Right cardiac atrium (tissue), 5 donors: Measurements from ENCODE around the gene SLC9A9. TPM values are rescaled to one million over a fixed set of nuclear protein-coding genes. Genes with fewer than 3 reads are reported as not detected.
"Not testable (repeated sequence)": the region's sequence is repeated elsewhere in the genome, so short reads cannot be mapped to it uniquely, and the experiment has no call there.

Source experiments
- ATAC-seq, 2 donors: fragments of 200-7000 bp; cut with Tn5 transposase; one replicate each; pipeline versions ENCODE4 v1.8.0 to v1.9.1; 2020; ENCODE audit warnings: moderate library complexity in 2 of 2, mild to moderate bottlenecking in 1 of 2
- DNase-seq, 3 donors: peaks; one replicate each; pipeline ENCODE4 v3.0.0-alpha.2; 2020
- H3K27ac ChIP-seq: one replicate; pipeline ENCODE4 v1.5.1; 2013; ENCODE audit warnings: mild to moderate bottlenecking, low read length, control low read depth, moderate library complexity
- H3K27me3 ChIP-seq: one replicate; pipeline ENCODE4 v1.6.1; 2013; ENCODE audit not compliant: control insufficient read depth, insufficient read depth
- H3K4me1 ChIP-seq: one replicate; pipeline ENCODE4 v1.6.1; 2013; ENCODE audit warnings: low read length; ENCODE audit not compliant: control insufficient read depth, insufficient read depth
- H3K4me3 ChIP-seq: one replicate; pipeline ENCODE4 v1.5.1; 2013; ENCODE audit warnings: low read length, control low read depth
- H3K9me3 ChIP-seq: one replicate; pipeline ENCODE4 v1.6.1; 2013; ENCODE audit warnings: low read length; ENCODE audit not compliant: control insufficient read depth
- WGBS: extraction: QIAGEN DNeasy Blood & Tissue Kit; methylation state at CpG from one replicate; pipeline ENCODE4 v1.1.7; 2013; 5-methylcytosine and 5-hydroxymethylcytosine counted together
- intact Hi-C, 4 donors: fragments of 100-400 bp; cut with DNase I; formaldehyde crosslinking; loops; one replicate each; pipeline versions ENCODE4 v1.11.0 to v1.14.0; 2022 to 2023
- polyA plus RNA-seq: library from polyadenylated mRNA; stranded (reverse); fragments of 200-250 nt; gene quantifications from one replicate; pipeline ENCODE4 v1.2.3, GENCODE V29; 2013
- total RNA-seq, 4 donors: library from RNA; stranded (reverse); fragmentation: NEBNext Ultra II Directional; extraction: Animal tissue kit (Norgen Biotek cat#: 25700); gene quantifications; one replicate each; pipeline ENCODE4 v1.2.1, GENCODE V29; 2021
- donor health status: healthy with polysubstance abuse.
- donor health status: DM: no; HTN: yes; CAD: no.
- donor health status: DM: no; HTN: no; CAD: no.
- donor health status: DM: no; HTN: yes; CAD: no; lungs with severe emphysema.
- donor health status: DM: yes; HTN: yes; CAD: no.

Gene SLC9A9
- total and polyA plus RNA-seq, 5 donors, result 3.6 to 14.9 (median 9.2) TPM

- DNase-seq, result no peak
- H3K27me3 ChIP-seq, result no peaks in the 10 kb centered on the region
- H3K4me3 ChIP-seq, result no peak overlapping the region
- ATAC-seq, result no peak
- WGBS, result 92% methylated on average over 2 of the region's 2 CpGs
- no peak overlapping the region for H3K27ac ChIP-seq
- peaks cover 3% of the 10 kb centered on the region for H3K4me1 ChIP-seq
- no peaks in the 10 kb centered on the region for H3K9me3 ChIP-seq
- intact Hi-C loops, result no loop called here
Observed at GRCh38 chr3:143810166-143810952, 37.9 kb downstream of the SLC9A9 start.

GRCh38 chr3:143809121-143809621 lies 39.1 kb downstream of the SLC9A9 start:
- Histone ChIP-seq H3K4me1 (peaks cover 3% of the 10 kb centered on the region), H3K9me3 (no peaks in the 10 kb centered on the region), H3K27ac (no peak overlapping the region), H3K27me3 (no peaks in the 10 kb centered on the region), H3K4me3 (no peak overlapping the region)
- WGBS, result 49% methylated on average over 3 of the region's 3 CpGs
- ATAC-seq, result peak; percentile 43 to 85
- DNase-seq, result peak in 1 of 3 donors; percentile 60
- intact Hi-C loops, result no loop called here

GRCh38 chr3:143808030-143808429 lies 40.2 kb downstream of the SLC9A9 start:
- peaks cover 3% of the 10 kb centered on the region for H3K4me1 ChIP-seq
- DNase-seq (no peak), ATAC-seq (no peak)
- H3K27ac ChIP-seq, result no peak overlapping the region
- H3K4me3 ChIP-seq, result no peak overlapping the region
- no peaks in the 10 kb centered on the region for H3K27me3 ChIP-seq
- 67% methylated on average over 2 of the region's 2 CpGs for WGBS
- intact Hi-C loops, result no loop called here
- H3K9me3 ChIP-seq, result no peaks in the 10 kb centered on the region

GRCh38 chr3:143806038-143806437 lies 42.2 kb downstream of the SLC9A9 start:
- 87% methylated on average over 4 of the region's 4 CpGs for WGBS
- intact Hi-C loops, result no loop called here
- Histone ChIP-seq H3K4me3 (no peak overlapping the region), H3K4me1 (peaks cover 1% of the 10 kb centered on the region), H3K27me3 (no peaks in the 10 kb centered on the region), H3K27ac (no peak overlapping the region), H3K9me3 (no peaks in the 10 kb centered on the region)
- no peak for ATAC-seq
- no peak for DNase-seq

GRCh38 chr3:143805476-143805875 lies 42.8 kb downstream of the SLC9A9 start:
- H3K27me3 ChIP-seq, H3K4me1 ChIP-seq, H3K4me3 ChIP-seq, ATAC-seq, H3K27ac ChIP-seq, DNase-seq, H3K9me3 ChIP-seq, intact Hi-C loops: not testable (repeated sequence)
- WGBS, result 95% methylated on average over 7 of the region's 7 CpGs

GRCh38 chr3:143801046-143801445 lies 47.2 kb downstream of the SLC9A9 start:
- 86% methylated on average over 5 of the region's 5 CpGs for WGBS
- H3K27ac ChIP-seq, H3K27me3 ChIP-seq, H3K4me1 ChIP-seq, H3K4me3 ChIP-seq, DNase-seq, ATAC-seq, H3K9me3 ChIP-seq, intact Hi-C loops: not testable (repeated sequence)

- H3K27ac ChIP-seq, DNase-seq, H3K4me3 ChIP-seq, intact Hi-C loops, H3K4me1 ChIP-seq, H3K9me3 ChIP-seq, ATAC-seq, H3K27me3 ChIP-seq: not testable (repeated sequence)
- WGBS, result 94% methylated on average over 7 of the region's 7 CpGs
Observed at GRCh38 chr3:143798151-143798550, 50.1 kb downstream of the SLC9A9 start.

- Histone ChIP-seq H3K4me3 (no peak overlapping the region), H3K27ac (no peak overlapping the region), H3K27me3 (no peaks in the 10 kb centered on the region), H3K4me1 (no peaks in the 10 kb centered on the region), H3K9me3 (no peaks in the 10 kb centered on the region)
- WGBS, result 71% methylated on average over 2 of the region's 2 CpGs
- ATAC-seq (peak in 1 of 2 donors; percentile 52), DNase-seq (peak in 1 of 3 donors; percentile 47)
- intact Hi-C loops, result no loop called here
Observed at GRCh38 chr3:143795874-143796273, 52.4 kb downstream of the SLC9A9 start.

GRCh38 chr3:143794793-143795462 lies 53.3 kb downstream of the SLC9A9 start:
- H3K4me1 ChIP-seq, result no peaks in the 10 kb centered on the region
- no peak overlapping the region for H3K4me3 ChIP-seq
- ATAC-seq (no peak), DNase-seq (no peak)
- intact Hi-C loops, result no loop called here
- 86% methylated on average over 6 of the region's 6 CpGs for WGBS
- H3K9me3 ChIP-seq, result no peaks in the 10 kb centered on the region
- H3K27ac ChIP-seq, result no peak overlapping the region
- no peaks in the 10 kb centered on the region for H3K27me3 ChIP-seq

GRCh38 chr3:143793971-143794370 lies 54.3 kb downstream of the SLC9A9 start:
- Histone ChIP-seq H3K9me3 (no peaks in the 10 kb centered on the region), H3K4me3 (no peak overlapping the region), H3K27me3 (no peaks in the 10 kb centered on the region), H3K27ac (no peak overlapping the region), H3K4me1 (no peaks in the 10 kb centered on the region)
- intact Hi-C loops, result no loop called here
- WGBS, result 65% methylated on average over 3 of the region's 3 CpGs
- DNase-seq (no peak), ATAC-seq (peak in 1 of 2 donors; percentile 33)

GRCh38 chr3:143791386-143791785 lies 56.9 kb downstream of the SLC9A9 start:
- whole genome bisulfite sequencing, result 78% methylated on average over 2 of the region's 2 CpGs
- Histone ChIP-seq H3K27ac (no peak overlapping the region), H3K9me3 (no peaks in the 10 kb centered on the region), H3K4me3 (no peak overlapping the region), H3K27me3 (no peaks in the 10 kb centered on the region), H3K4me1 (no peaks in the 10 kb centered on the region)
- no peak for DNase-seq
- intact Hi-C loops, result no loop called here
- ATAC-seq, result no peak
